Measurements from ENCODE around the gene CENPA.

Gene CENPA

GRCh38 chr2:26840937-26841610 is 55.2 kb downstream of the CENPA start:
- in situ Hi-C loops (cut with MboI; ENCODE audit: low sequenced_read_pairs), result no loop called here

GRCh38 chr2:26843041-26843440 is 57.2 kb downstream of the CENPA start:
- in situ Hi-C loops (cut with MboI; ENCODE audit: low sequenced_read_pairs), result no loop called here

Data from HL-60/S4 (cell line).